K562 (cell line): ENCODE results near the gene DAPK3. TPM values are rescaled to one million over a fixed set of nuclear protein-coding genes. Genes with fewer than 3 reads are reported as not detected.
A peak's percentile ranks its signal among the peaks of the same experiment; 100 is the strongest.

Experiments used
- FIP1L1 ChIP-seq: fragments of 200-400 bp; formaldehyde crosslinking; IDR thresholded peaks from 2 replicates; pipeline ENCODE4 v1.6.1; 2018; ENCODE audit warnings: mild to moderate bottlenecking, low read depth, low read length; ENCODE audit not compliant: poor library complexity, severe bottlenecking
- PBX2 ChIP-seq, 2 experiments: IDR thresholded peaks in 1 of 2; conservative IDR thresholded peaks in 1 of 2; 2 replicates each; pipeline ENCODE4 v1.6.1; 2016; ENCODE audit warnings: low read depth in 2 of 2, mild to moderate bottlenecking in 1 of 2, missing compliant biosample characterization in 1 of 2, missing genetic modification characterization in 1 of 2, moderate library complexity in 1 of 2
- RBM34 ChIP-seq: fragments of 200-400 bp; formaldehyde crosslinking; IDR thresholded peaks from 2 replicates; pipeline ENCODE4 v1.6.1; 2018; ENCODE audit warnings: low read length, borderline replicate concordance; ENCODE audit not compliant: insufficient read depth
- polyA plus RNA-seq, 8 experiments: library from polyadenylated mRNA; depleted of rRNA in 4 of 8; stranded (reverse) in 5 of 8; unstranded in 3 of 8; fragments of >200 nt; fragmentation: Nextera tagmentation in 2 of 8; fragmentation: Illumina TruSeq in 1 of 8; extraction: Ambion mirVana in 2 of 8; extraction: Trizol in 1 of 8; gene quantifications; 2 replicates each; pipeline versions ENCODE4 v1.2.1 to v1.2.3, GENCODE V29; 2011 to 2014; ENCODE audit warnings: inconsistent platforms in 1 of 8, missing spikeins in 1 of 8
- total RNA-seq, 7 experiments: library from RNA; depleted of rRNA in 6 of 7; stranded (reverse); fragments of >200 nt in 6 of 7; fragmentation: Illumina TruSeq in 2 of 7; extraction: Trizol in 2 of 7; gene quantifications; 2 replicates each; pipeline versions ENCODE4 v1.2.1 to v1.2.3, GENCODE V29; 2011 to 2021; ENCODE audit warnings: low replicate concordance in 1 of 7

DAPK3 gene
- total and polyA plus RNA-seq, 9 of the 15 experiments (the other 6 are each of a cell fraction or from before 2014, with no cell fraction given), result 0.14 to 63.4 (median 25.0) TPM

- TF ChIP-seq RBM34, result no peak
- TF ChIP-seq FIP1L1, result peak; percentile 17
- TF ChIP-seq PBX2 (CRISPR knock-in tag; IDR thresholded peaks at IDR 0.05; ENCODE audit: low read depth), result no peak
- no peak for TF ChIP-seq PBX2 (tag; conservative IDR thresholded peaks at IDR 0.05; ENCODE audit: low read depth)
Observed at GRCh38 chr19:4007836-4008539, 37.1 kb upstream of the DAPK3 start (continued).
